Calu3 (cell line): ENCODE results near the gene ANKRD2. TPM values are rescaled to one million over a fixed set of nuclear protein-coding genes. Genes with fewer than 3 reads are reported as not detected.
A peak's percentile ranks its signal among the peaks of the same experiment; 100 is the strongest.

Source experiments
- BruUV-seq: library from RNA; stranded (reverse); fragments of 400-500 nt; replicated peaks from 2 replicates; lab custom pipeline; 2021; lab: Mats Ljungman, UMichigan
- CTCF ChIA-PET: fragments of 300-600 bp; sonication (Branson Sonifier 250); formaldehyde crosslinking; loops from one replicate; lab custom pipeline; 2022; ENCODE audit warnings: antibody characterized with exemption; lab: Charles Lee
- DNase-seq: peaks from one replicate; pipeline ENCODE4 v3.0.0; 2022
- H3K27ac Mint-ChIP-seq: one replicate; pipeline ENCODE4 v1.8.0; 2022; ENCODE audit warnings: mixed read lengths; ENCODE audit not compliant: unreplicated experiment
- H3K27me3 Mint-ChIP-seq: one replicate; pipeline ENCODE4 v1.8.0; 2022; ENCODE audit warnings: mixed read lengths; ENCODE audit not compliant: unreplicated experiment
- H3K36me3 Mint-ChIP-seq: one replicate; pipeline ENCODE4 v1.8.0; 2022; ENCODE audit warnings: mild to moderate bottlenecking, moderate library complexity, mixed read lengths; ENCODE audit not compliant: insufficient read depth, unreplicated experiment
- H3K4me1 Mint-ChIP-seq: one replicate; pipeline ENCODE4 v1.8.0; 2022; ENCODE audit warnings: mild to moderate bottlenecking, low read depth, mixed read lengths; ENCODE audit not compliant: unreplicated experiment
- H3K4me3 Mint-ChIP-seq: one replicate; pipeline ENCODE4 v1.8.0; 2022; ENCODE audit warnings: mild to moderate bottlenecking, low read depth, moderate library complexity, mixed read lengths; ENCODE audit not compliant: unreplicated experiment
- H3K9me3 Mint-ChIP-seq: one replicate; pipeline ENCODE4 v1.8.0; 2022; ENCODE audit warnings: low read depth, mixed read lengths; ENCODE audit not compliant: unreplicated experiment
- CTCF ChIP-seq: fragments of 200-600 bp; IDR thresholded peaks from one replicate; pipeline ENCODE4 v1.8.0; 2022; ENCODE audit warnings: antibody characterized with exemption; ENCODE audit not compliant: unreplicated experiment
- intact Hi-C: fragments of 100-400 bp; cut with micrococcal nuclease; formaldehyde crosslinking; loops from one replicate; pipeline ENCODE4 v1.10.0; 2022; ENCODE audit not compliant: unreplicated experiment
- total RNA-seq: library from RNA; stranded (reverse); gene quantifications from 2 replicates; pipeline ENCODE4 v1.2.3, GENCODE V29; 2022

The ANKRD2 gene
- total RNA-seq, 1 experiment from 2014 or later, result 0.90 TPM

- Mint-ChIP-seq H3K9me3 (no peaks in the 10 kb centered on the region), H3K27me3 (no peaks in the 10 kb centered on the region), H3K4me1 (no peaks in the 10 kb centered on the region), H3K36me3 (peaks cover 15% of the 10 kb centered on the region), H3K4me3 (peak within 1 kb of the TSS; percentile 99), H3K27ac (peak within 1 kb of the TSS; percentile 96)
- TF ChIP-seq CTCF, result no peak
- CTCF ChIA-PET, result interaction anchor here (0.7 to 1.2 kb wide), 3 partner anchors 54 to 344 kb away, joined by 3 to 4 read pairs (median 3); partner anchors contain the start of genes ANKRD2 and AVPI1
- peak; percentile 90 for DNase-seq
- intact Hi-C loops, result no loop called here
- BruUV-seq, result no TSS peak
Observed at GRCh38 chr10:97632949-97633884, 60.6 kb downstream of the ANKRD2 start, which contains the start of gene MORN4. TSS of gene MORN4 (minus strand) at chr10:97633500. CDS start at chr10:97619653, 13,847 bp downstream.

Other genes starting within 250 kb of the ANKRD2 start
- gene FRAT2, start 238.1 kb upstream of the ANKRD2 start, total RNA-seq, result 6.0 and 7.4 TPM in 2 replicates
- 52.6 and 54.6 TPM in 2 replicates for gene RRP12, start 171.4 kb upstream of the ANKRD2 start, total RNA-seq
- gene PGAM1, start 146.6 kb upstream of the ANKRD2 start, total RNA-seq, result 148 and 157 TPM in 2 replicates
- 28.6 and 29.5 TPM in 2 replicates for gene EXOSC1, start 126.8 kb upstream of the ANKRD2 start, total RNA-seq
- gene ZDHHC16, start 126.6 kb upstream of the ANKRD2 start, total RNA-seq, result 25.7 and 27.7 TPM in 2 replicates
- 39.8 and 46.5 TPM in 2 replicates for gene MMS19, start 74.4 kb upstream of the ANKRD2 start, total RNA-seq
- gene UBTD1, start 73.9 kb upstream of the ANKRD2 start, total RNA-seq, result 8.7 and 9.3 TPM in 2 replicates
- gene HOGA1, start 11.6 kb downstream of the ANKRD2 start, total RNA-seq, result 7.8 and 7.9 TPM in 2 replicates
- 1.5 and 1.7 TPM in 2 replicates for gene C10orf62, start 16.9 kb downstream of the ANKRD2 start, total RNA-seq
- 5.5 and 6.2 TPM in 2 replicates for gene MORN4, start 60.7 kb downstream of the ANKRD2 start, total RNA-seq
- gene PI4K2A, start 67.9 kb downstream of the ANKRD2 start, total RNA-seq, result 12.6 and 13.0 TPM in 2 replicates
- gene AVPI1, start 114.5 kb downstream of the ANKRD2 start, total RNA-seq, result 16.9 and 25.6 TPM in 2 replicates
- gene MARVELD1, start 141.0 kb downstream of the ANKRD2 start, total RNA-seq, result 18.1 and 20.2 TPM in 2 replicates
- gene ZFYVE27, start 164.3 kb downstream of the ANKRD2 start, total RNA-seq, result 28.3 and 30.0 TPM in 2 replicates
- 0.19 and 0.20 TPM in 2 replicates for gene SFRP5, start 199.2 kb downstream of the ANKRD2 start, total RNA-seq